GM12891 (cell line): ENCODE data around the gene HAS3.

Source experiments
- PAX5 ChIP-seq: IDR thresholded peaks from 2 replicates; pipeline ENCODE4 v1.6.1; 2011; ENCODE audit warnings: low read length, moderate library complexity, mild to moderate bottlenecking; ENCODE audit not compliant: insufficient read depth, severe bottlenecking
- POLR2A ChIP-seq: IDR thresholded peaks from 2 replicates; pipeline ENCODE4 v1.6.1; 2011; ENCODE audit warnings: low read depth, low read length, control low read depth
- POLR2AphosphoS5 ChIP-seq: IDR thresholded peaks from 2 replicates; pipeline ENCODE4 v1.6.1; 2011; ENCODE audit warnings: low read depth, low read length, control low read depth
- POU2F2 ChIP-seq: IDR thresholded peaks from 2 replicates; pipeline ENCODE4 v1.6.1; 2011; ENCODE audit warnings: low read depth, mild to moderate bottlenecking, control low read depth, low read length, moderate library complexity
- SPI1 ChIP-seq: IDR thresholded peaks from 2 replicates; pipeline ENCODE4 v1.6.1; 2011; ENCODE audit warnings: low read depth, low read length, control low read depth
- TAF1 ChIP-seq: IDR thresholded peaks from 2 replicates; pipeline ENCODE4 v1.6.1; 2011; ENCODE audit warnings: low read depth, low read length, control low read depth

DNA sequence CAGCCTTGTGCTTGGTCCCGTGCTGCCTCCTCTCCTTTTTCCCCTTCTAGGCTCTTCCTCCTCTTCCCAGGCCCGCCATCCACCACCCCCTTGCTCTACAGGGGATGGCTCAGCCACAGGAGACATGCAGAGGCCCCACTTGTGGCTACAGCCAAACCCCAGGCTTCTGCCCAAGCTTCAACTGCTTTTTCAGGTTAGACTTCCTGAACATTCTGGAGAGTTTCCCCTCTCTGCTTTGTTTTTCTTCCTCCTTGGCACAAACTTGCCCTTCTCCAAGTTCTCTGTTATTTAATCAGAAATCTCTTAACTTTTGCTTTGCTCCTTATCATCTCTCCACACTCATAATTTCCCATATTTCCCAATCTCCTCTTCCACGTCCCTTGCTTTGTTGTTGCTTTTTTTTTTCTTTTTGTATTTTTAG is 18.3 kb upstream of the HAS3 start:
- TF ChIP-seq SPI1 (no peak), POLR2A (no peak), POLR2AphosphoS5 (no peak), POU2F2 (no peak), TAF1 (no peak), PAX5 (no peak)
